Thoracic aorta (tissue), 2 donors: ENCODE measurements around the gene PIK3R3. TPM values are rescaled to one million over a fixed set of nuclear protein-coding genes. Genes with fewer than 3 reads are reported as not detected.

Experiments used
- ATAC-seq: fragments of 150-250 bp; one replicate; pipeline ENCODE4 v1.8.0; 2017; ENCODE audit warnings: low read depth; ENCODE audit not compliant: insufficient number of reproducible peaks, low FRiP score
- DNase-seq: peaks from one replicate; pipeline ENCODE4 v3.0.0-alpha.2; 2020; ENCODE audit warnings: low spot score
- H3K27ac ChIP-seq, 2 donors: fragments of 200-600 bp; sonication (generic); 1 replicate in 1 of 2; 2 replicates in 1 of 2; pipeline ENCODE4 v1.5.1; 2016; ENCODE audit warnings: mild to moderate bottlenecking in 2 of 2, moderate library complexity in 2 of 2
- H3K27me3 ChIP-seq: fragments of 200-600 bp; sonication (generic); replicated peaks from 2 replicates; pipeline ENCODE4 v1.6.0; 2016; ENCODE audit warnings: mild to moderate bottlenecking; ENCODE audit not compliant: insufficient read depth
- H3K36me3 ChIP-seq: fragments of 200-600 bp; sonication (generic); one replicate; pipeline ENCODE4 v1.5.1; 2016
- H3K4me1 ChIP-seq, 2 donors: fragments of 200-600 bp; sonication (generic); 1 replicate in 1 of 2; 2 replicates in 1 of 2; pipeline versions ENCODE4 v1.5.1 to v1.6.0; 2016; ENCODE audit warnings: low read depth in 2 of 2, mild to moderate bottlenecking in 1 of 2; ENCODE audit not compliant: control insufficient read depth in 1 of 2
- H3K4me3 ChIP-seq: fragments of 200-600 bp; sonication (generic); 2 replicates; pipeline ENCODE4 v1.5.1; 2016; ENCODE audit warnings: mild to moderate bottlenecking
- H3K9me3 ChIP-seq: fragments of 200-600 bp; sonication (generic); 2 replicates; pipeline ENCODE4 v1.5.1; 2016
- total RNA-seq, 2 donors: library from RNA; depleted of rRNA; stranded (reverse); fragments of >200 nt; gene quantifications; one replicate each; pipeline versions ENCODE4 v1.1.0 to v1.2.3, GENCODE V29; 2016
- TF ChIP-seq, protein P1 (sequence below): fragments of 200-600 bp; sonication (generic); IDR thresholded peaks from one replicate; pipeline ENCODE4 v1.5.1; 2019; ENCODE audit warnings: antibody characterized with exemption

The PIK3R3 gene
- total RNA-seq, 2 donors from 2014 or later: 9.5 to 30.1 TPM

DNA sequence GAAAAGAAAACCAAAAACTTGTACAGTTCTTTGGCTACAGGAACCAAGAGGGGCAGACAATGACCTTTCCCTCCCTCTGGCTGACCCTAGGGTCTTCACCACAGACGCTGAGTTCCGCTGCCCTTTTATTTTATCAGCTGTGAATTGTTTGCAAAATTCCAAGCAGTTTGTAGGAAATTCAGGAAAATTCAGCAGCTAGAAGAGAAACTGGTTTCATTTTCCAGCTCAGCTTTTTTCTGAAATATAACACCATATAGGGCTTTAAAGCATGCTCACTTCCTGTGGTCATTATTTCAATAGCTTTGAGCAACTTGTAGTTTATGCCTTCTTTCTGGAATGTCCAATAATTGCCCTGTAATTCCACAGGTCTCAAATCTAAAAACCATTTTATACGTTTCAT lies 5.5 kb upstream of the PIK3R3 start:
- Histone ChIP-seq H3K27ac (peak overlapping the region; percentile 19 to 54), H3K36me3 (no peaks in the 10 kb centered on the region), H3K4me1 (peaks cover 3 to 35% of the 10 kb centered on the region in 2 donors), H3K27me3 (no peaks in the 10 kb centered on the region), H3K4me3 (peak overlapping the region; percentile 42), H3K9me3 (no peaks in the 10 kb centered on the region)
- DNase-seq (no peak), ATAC-seq (no peak)
- TF ChIP-seq, protein P1, sequence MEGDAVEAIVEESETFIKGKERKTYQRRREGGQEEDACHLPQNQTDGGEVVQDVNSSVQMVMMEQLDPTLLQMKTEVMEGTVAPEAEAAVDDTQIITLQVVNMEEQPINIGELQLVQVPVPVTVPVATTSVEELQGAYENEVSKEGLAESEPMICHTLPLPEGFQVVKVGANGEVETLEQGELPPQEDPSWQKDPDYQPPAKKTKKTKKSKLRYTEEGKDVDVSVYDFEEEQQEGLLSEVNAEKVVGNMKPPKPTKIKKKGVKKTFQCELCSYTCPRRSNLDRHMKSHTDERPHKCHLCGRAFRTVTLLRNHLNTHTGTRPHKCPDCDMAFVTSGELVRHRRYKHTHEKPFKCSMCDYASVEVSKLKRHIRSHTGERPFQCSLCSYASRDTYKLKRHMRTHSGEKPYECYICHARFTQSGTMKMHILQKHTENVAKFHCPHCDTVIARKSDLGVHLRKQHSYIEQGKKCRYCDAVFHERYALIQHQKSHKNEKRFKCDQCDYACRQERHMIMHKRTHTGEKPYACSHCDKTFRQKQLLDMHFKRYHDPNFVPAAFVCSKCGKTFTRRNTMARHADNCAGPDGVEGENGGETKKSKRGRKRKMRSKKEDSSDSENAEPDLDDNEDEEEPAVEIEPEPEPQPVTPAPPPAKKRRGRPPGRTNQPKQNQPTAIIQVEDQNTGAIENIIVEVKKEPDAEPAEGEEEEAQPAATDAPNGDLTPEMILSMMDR: no peak

DNA sequence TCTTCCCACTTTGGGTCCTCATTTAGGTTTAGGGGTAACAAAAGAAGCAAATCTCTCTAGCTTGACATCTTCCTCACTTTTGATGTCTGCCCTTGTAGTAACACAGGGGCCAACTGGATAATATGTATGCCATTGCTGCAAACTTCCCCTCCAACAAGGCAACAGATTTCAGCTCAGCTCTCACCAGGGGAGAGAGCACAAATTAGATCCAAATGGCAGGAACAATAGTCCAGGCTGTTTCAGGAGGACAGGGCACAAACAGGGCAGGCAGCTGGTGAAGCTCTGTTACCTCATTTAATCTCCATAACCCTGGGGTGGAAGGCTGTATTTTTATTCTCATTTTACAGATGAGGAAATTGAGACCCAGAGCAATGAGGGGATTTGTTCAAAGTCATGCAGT lies 4.3 kb upstream of the PIK3R3 start:
- TF ChIP-seq, protein P1: no peak
- no peak for ATAC-seq

DNA sequence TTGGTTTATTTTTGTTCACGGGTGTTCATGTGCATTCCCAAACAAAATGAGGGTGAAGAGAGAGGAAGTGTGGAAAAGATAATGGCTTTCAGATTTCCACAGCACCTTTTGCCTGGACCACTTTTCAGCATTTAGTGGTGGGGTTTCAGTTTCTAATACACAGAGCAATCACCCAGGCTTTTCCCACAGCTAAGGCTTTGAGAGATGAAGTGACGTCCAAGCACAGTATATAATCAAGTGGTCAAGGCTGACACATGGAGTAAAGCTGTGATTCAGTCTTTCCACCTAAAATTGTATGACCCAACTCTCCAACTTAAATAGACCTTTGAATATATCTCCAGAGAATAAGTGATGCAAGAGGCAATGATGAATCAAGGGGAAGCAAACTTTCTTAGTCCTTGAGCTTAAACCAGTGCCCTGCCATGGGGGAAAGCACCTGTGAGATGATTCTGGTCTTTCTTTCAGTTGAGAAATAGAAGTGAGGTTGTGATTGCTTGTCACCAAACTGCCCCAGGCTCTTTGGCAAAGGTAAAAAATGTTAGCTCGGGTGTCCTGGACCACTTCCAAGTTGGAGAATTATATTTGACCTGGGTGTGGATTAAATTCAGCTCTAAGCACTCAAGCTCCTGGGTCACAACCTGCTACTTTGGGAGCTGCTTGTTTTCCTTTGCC lies 2.4 kb upstream of the PIK3R3 start:
- Histone ChIP-seq H3K4me3 (peak overlapping the region; percentile 17), H3K4me1 (peaks cover 8 to 44% of the 10 kb centered on the region in 2 donors), H3K27ac (peak overlapping the region; percentile 85 to 98), H3K27me3 (no peaks in the 10 kb centered on the region), H3K9me3 (no peaks in the 10 kb centered on the region), H3K36me3 (no peaks in the 10 kb centered on the region)
- TF ChIP-seq, protein P1: no peak
- peak; percentile 14 for ATAC-seq
- DNase-seq: no peak

More for the DNA sequence above, 4.3 kb upstream of the PIK3R3 start:
- Histone ChIP-seq H3K4me1 (peaks cover 3 to 35% of the 10 kb centered on the region in 2 donors), H3K27me3 (no peaks in the 10 kb centered on the region), H3K27ac (no peak overlapping the region), H3K9me3 (no peaks in the 10 kb centered on the region), H3K4me3 (no peak overlapping the region), H3K36me3 (no peaks in the 10 kb centered on the region)
- no peak for DNase-seq

DNA sequence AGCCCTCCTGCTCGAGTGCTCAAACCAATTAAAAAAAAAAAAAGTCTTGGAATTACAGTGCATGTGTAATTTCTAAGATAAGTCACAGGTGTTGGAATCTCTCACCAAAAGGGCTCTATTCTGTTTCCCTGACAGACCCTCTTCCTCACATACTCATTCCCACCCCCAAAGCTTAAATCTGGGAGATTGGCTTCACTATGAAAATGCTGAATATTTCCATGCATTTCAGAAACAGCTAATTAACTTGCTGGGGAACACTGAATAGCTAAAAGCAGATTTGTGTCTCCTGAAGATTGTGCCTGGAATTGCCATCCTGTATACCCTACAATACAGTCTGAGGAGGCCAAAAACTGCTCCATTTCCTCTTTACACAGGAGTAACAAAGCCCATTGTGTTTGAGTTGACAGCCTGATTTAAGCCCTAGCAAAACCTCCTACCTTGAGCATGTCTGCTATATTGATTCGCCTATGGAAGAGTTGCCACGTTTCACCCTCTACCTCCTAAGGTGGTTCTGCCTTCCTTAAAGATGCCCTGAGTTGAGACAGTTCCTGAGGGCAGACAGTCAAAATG lies 1.4 kb upstream of the PIK3R3 start:
- H3K4me1 ChIP-seq: peaks cover 8 to 47% of the 10 kb centered on the region in 2 donors
- TF ChIP-seq, protein P1: no peak
- no peaks in the 10 kb centered on the region for H3K27me3 ChIP-seq
- ATAC-seq (no peak), DNase-seq (no peak)
- no peaks in the 10 kb centered on the region for H3K9me3 ChIP-seq
- no peaks in the 10 kb centered on the region for H3K36me3 ChIP-seq
- H3K27ac ChIP-seq: peak overlapping the region; percentile 85 to 98
- H3K4me3 ChIP-seq: peak overlapping the region; percentile 75

DNA sequence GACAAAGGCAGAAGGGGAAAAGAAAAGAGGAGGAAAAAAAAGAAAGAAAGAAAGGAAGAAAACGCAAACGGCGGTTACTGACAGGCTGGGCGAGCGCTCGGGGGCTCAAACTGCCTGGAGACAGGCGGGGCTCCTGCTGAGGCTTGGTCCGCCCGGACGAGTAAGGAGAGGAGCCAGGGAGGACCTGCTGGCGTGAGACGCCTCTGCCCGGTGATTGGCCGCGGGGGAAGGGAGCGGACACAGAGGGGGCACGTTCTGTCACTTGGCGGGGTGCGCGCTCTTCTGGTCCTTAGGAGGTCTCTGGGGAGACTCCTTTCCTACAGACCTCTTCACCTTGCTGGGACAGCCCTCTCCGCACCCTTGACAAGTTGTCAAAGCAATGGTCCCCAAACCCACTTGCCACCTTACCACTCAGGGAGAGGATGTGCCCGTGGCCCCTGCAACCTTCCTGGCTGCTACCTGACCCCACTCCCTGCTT lies 791 bp upstream of the PIK3R3 start:
- no peak for DNase-seq

More for the DNA sequence above, 791 bp upstream of the PIK3R3 start:
- TF ChIP-seq, protein P1: no peak
- no peak for ATAC-seq
- Histone ChIP-seq H3K27me3 (no peaks in the 10 kb centered on the region), H3K36me3 (no peaks in the 10 kb centered on the region), H3K4me3 (peak overlapping the region; percentile 75), H3K4me1 (peaks cover 8 to 53% of the 10 kb centered on the region in 2 donors), H3K9me3 (no peaks in the 10 kb centered on the region), H3K27ac (peak overlapping the region; percentile 85 to 98)
